HG03469 (cell line): Measurements from ENCODE around the gene NLRP5.

ENCODE experiments used
- ATAC-seq: cut with Tn5 transposase; IDR thresholded peaks from one replicate; pipeline ENCODE4 v1.9.1; 2021; ENCODE audit warnings: mild to moderate bottlenecking, moderate library complexity, moderate number of reproducible peaks; ENCODE audit not compliant: unreplicated experiment

NLRP5 gene

DNA sequence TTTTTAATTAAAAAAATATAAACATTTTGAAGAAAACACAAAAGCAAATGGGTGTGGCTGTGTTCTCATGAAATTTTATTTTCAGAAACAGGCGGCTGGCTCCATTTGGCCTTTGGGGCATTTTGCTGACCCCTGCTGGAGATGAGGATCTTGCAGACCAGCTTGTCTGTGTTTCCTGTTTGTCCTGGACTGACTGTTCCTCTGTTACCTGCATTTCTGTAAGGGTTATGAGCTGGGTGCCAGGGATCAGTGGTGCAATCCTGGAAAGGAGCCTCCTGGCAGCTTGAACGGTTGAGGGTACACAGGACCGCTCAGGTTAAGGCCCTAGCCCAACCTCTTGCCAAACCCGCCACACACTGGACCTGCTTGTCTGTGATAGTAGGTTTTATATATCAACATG, 84.6 kb downstream of the NLRP5 start:
- ATAC-seq: no peak

DNA sequence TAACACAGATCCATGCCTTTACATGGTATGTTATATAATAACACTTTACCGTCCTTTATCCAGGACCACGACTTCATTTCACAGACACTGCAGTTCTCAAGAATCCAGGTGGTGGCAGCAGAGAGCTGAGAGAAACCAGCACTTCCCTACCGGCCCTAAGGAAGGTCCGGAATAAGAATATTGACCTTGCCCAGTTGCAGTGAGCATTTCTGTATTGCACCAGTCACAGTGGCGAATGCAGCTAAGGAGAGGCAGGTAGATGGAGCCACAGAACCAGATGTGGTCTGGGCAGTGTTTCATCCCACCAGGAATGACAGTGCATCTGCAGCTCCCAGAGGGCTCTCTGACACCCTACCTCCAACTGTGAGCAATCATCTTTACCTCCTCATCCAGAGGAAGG, 89.9 kb downstream of the NLRP5 start:
- no peak for ATAC-seq

DNA sequence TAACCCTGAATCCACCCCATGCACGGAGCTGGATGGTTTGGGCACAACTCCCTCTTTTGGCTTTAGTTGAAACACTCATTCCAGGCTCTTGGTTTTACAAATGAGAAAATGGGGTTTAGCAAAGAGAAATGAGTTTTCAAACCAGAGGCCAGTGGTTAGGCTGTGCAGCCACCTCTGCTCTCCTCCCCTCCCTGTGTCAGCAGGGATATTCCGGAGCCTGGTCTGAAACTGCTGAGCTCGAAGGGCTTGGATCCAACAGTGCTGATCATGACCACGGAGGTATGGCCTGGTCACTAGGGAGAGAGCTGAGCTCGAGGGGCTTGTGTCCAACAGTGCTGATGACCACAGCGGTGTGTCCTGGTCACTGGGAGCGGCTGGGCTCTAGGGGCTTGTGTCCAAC, 93.0 kb downstream of the NLRP5 start:
- ATAC-seq: no peak

DNA sequence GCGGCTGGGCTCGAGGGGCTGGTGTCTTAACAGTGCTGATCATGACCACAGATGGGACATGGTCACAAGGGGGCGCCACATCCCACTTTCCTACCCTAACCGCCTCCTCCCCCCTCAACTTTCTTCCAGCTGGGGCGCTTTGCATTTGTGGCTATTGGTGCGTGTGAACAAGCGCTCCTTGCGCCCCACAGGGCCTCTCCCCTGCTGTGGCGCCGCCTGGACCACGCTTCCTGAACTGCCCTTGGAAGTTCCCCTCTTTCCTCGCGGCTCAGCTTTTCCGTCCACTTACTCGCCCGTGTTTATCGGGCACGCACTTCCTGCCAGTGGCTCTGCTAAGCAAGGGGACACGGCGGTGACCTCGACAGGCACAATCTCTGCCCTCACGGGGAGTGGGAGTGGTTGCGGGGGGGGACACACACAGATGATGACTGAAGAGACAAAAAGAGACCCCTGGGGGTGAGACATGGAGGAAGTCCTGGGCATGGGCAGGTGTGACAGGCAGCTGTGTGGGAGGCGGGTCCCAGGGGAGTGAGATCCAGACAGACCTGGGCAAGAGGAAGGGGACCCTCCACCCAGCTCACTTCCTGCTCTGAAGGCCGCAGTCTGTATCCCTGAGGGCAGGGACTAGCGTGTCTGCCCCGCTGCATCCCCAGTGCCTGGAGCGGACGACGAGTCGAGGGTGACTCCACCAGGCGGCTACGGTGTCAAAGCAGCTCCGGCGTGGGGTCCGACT, 94.3 kb downstream of the NLRP5 start:
- no peak for ATAC-seq

DNA sequence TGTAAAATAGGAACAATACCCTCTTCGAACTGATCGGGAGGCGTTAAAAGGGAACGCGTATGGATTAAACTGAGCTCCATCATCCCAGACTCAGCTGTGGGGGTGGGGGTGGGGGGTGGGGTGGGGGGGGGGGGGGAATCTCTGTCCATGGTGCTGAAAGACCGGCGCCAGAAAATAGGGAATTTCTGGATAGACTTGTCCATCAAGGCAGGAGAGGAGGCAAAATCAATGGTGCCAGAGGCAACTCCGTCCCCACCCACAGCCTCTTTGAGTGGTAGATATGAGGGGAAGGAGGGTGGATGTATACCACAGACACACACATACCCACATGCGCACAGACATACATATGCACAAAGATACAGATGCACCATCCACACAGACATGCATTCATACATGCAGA, 97.1 kb downstream of the NLRP5 start:
- ATAC-seq: no peak

GRCh38 chr19:56084835-56085536, 98.4 kb downstream of the NLRP5 start:
- ATAC-seq: no peak

DNA sequence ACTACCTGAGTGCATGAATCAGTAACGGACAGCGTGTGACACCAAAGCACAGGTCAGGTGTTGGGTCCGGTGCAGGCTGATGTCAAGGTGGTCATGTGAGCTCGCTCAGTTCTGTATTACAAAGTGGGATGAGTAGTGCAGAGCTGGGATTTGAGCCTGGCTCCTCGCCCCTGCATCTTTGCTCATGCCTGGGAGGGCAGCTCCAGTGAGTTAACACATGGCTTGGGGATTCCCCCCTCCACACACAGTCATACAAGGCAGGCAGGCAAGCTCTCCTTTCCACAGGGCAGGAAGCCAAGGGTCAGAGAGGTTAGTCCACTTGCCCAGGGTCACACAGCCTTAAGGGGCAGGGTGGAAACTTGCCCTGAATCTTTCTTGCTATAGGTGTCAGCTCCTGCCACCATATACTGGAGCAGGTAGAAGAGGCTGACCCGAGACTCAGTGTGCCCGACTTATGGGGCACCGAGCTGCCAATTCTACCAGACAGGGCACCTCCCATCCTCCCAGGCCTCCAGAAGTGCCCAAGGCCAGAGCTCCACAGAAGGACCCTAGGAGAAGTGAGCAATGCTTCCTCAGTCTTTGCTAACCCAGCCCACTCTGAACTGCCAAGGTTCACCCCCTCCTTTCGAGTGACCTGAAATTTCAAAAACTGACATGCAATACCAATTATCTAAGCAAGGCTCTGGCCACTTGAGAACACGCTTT, 99.1 kb downstream of the NLRP5 start:
- no peak for ATAC-seq

DNA sequence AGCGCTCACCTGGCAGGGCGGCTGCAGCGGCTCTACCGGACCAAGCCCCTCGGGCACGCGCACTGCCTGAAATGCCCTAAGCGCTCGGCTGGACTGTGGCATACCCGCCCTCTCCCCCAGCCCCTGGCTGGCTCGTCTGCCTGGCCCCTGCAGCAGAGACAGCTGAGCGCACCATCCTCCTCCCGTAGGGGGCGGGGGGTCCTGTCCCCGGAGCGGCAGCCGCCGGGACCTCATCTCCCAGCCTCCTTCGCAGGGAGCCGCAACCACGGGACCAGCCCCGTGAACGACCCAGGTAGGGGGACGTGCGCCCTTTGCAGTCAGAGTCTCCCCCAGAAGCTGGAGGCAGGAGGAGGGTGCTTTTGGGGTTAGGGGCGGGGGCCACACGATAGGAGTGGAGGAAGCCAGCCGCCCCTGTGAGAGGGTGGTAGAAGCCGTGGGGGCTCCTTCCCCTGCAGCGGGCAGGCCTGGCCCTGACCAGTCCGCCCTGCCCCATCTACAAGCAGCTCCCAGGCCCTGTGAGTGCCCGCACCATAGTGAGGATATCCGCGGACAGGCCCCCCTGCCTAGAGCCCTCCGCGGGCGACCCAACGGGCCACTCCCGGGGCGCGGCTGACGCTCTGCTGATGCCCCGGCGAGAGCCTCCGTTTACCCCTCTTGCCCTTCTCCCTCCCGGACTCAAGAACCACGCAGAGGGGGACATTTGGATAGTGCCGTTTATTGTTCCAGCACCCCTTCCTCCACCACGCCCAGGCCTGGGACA, 100.3 kb downstream of the NLRP5 start:
- no peak for ATAC-seq

- ATAC-seq: no peak
These were observed 101.3 kb downstream of the NLRP5 start for GRCh38 chr19:56087647-56088496.

- ATAC-seq: no peak
These were observed 102.1 kb downstream of the NLRP5 start for GRCh38 chr19:56088497-56089215.

DNA sequence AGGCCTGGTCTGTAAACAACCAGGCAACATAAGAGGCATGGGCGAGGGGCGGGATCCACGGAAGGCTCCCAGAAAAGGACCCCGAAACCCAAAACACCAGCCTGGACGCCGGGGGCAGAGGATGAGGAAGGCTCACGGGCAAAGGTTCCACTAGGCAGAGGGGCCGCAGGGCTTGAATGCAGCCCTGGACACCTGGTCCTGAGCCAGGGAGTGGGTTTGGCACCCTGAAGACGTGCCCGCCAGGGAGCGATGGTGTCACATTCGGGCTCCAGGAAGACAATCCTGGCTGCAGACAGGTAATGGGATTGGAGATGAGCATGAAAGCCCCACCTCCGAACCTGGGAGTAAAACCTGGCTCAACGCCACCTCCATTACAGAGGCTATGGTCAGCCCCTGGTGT, 102.8 kb downstream of the NLRP5 start:
- no peak for ATAC-seq

DNA sequence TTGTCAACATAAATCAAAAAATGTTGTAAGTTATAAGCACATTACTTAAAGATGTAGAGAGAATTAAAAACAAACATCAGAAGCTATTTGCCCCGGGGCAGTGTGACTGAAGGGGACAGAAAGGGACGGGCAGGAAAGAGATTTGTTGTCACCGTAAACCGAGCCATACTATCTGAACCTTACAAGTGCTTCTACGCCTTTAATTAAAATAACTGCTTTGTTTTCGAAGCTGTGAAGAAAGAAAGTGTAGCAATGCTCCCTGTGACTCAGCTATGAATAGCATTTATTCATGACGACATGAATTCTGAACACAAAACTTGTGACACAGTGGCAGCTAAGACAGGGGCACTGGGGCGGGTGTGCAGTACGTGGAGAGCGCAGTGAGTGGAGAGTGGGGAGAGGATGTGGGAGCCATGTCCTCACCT, 104.5 kb downstream of the NLRP5 start:
- no peak for ATAC-seq

DNA sequence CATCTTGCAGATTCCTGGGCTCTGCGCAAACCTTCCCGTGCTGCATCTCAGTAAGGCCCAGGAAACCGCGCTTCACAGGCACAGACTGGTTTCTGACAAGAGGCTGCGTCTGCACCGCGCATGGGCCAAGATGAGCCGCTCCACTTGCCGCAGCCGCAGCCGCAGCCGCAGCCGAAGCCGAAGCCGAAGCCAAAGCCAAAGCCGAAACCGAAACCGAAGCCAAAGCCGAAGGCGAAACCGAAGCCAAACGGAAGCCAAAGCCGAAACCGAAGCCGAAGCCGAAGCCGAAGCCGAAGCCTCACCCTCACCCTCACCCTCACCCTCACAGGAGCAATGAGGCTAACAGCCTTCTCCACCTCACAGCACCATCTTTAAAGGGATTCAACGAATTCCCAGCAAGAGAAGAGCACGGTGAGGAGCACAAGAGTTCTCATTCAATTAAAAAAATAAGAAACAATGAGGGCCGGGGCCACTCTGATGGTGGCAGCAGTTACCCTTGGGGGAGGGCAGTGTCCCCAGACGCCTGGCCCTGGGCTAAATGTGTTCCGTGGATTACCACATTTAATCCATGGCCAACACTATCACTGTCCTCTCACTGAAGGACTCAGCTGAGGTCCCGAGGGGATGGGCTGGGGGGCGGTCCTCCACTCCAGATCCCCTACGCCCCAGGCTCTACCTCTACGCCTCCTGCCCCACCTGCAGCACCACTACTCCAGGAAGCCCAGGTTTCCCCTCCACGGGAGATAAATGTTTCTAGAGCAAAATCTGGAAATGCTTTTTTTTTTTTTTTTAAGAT, 105.4 kb downstream of the NLRP5 start:
- ATAC-seq: no peak

DNA sequence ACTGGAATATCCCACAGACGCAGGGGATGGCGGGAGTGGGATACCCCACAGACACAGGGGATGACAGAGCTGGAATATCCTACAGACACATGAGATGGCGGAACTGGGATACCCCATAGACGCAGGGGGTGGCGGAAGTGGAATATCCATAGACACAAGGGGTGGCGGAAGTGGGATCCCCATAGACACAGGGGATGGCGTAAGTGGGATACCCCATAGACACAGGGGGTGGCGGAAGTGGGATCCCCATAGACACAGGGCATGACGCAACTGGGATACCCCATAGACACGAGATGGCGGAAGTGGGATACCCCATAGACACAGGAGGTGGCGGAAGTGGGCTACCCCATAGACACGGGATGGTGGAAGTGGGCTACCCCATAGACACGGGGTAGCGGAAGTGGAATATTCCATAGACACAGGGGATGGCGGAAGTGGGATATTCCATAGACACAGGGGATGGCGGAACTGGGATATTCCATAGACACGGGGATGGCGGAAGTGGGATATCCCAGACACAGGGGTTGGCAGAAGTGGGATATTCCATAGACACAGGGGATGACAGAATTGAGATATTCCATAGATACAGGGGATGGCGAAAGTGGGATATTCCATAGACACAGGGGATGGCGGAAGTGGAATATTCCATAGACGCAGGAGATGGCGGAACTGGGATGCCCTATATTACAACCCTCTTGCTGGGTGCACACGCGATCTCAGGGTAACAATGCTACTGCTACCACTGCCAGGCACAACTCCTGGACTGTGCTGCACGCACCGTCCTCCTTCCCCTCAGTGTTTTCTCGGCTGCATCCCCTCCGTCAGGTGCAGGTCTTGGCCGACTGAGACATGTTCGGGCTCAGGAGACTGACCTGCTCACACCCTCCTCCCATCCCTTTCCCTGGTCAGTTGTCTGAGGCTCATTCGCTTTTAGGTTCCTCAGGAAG, 106.4 kb downstream of the NLRP5 start:
- ATAC-seq: no peak

DNA sequence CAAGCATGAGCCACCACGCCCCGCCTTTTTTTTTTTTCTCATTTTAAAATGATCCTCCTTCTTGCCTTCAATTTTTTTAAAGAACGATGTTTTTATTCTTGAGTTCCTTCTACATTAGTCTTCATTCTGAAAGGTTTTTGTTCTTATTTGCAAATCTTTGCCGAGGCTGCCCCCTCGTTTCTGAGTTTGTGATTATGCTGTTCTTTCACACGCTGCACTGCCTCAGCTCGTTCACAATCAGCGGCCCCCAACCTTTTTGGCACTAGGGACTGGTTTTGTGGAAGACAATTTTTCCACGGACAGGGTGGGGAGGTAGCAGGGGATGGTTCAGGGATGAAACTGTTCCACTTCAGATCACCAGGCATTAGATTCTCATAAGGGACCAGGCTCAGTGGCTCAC, 107.9 kb downstream of the NLRP5 start:
- ATAC-seq: no peak

DNA sequence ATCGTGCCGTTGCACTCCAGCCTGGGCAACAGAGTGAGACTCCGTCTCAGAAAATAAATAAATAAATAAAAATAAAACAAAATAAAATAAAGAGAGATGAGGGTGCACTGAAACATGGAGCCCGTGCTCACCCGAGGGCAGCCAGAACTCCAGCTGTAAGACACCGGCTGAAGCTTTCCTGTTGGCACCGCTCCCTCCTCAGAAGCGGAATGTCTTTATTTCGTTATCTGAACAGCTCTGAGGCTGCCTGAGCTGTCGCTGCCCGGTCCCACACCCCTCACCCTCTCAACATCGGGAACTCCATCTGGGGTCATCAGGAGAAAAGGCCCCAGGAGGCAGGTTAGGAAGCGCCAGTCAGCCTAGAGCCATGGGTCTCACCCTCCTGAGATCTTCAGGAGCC, 110.1 kb downstream of the NLRP5 start:
- ATAC-seq: no peak

- no peak for ATAC-seq
These were observed 110.7 kb downstream of the NLRP5 start for GRCh38 chr19:56097306-56097705.

- ATAC-seq: no peak
These were observed 111.2 kb downstream of the NLRP5 start for GRCh38 chr19:56097776-56098175.
